PC-3 (cell line): Measurements from ENCODE around the gene TPM1. TPM values are rescaled to one million over a fixed set of nuclear protein-coding genes. Genes with fewer than 3 reads are reported as not detected.
A peak's percentile ranks its signal among the peaks of the same experiment; 100 is the strongest.

Experiments
- ATAC-seq: fragments of 200-7000 bp; cut with Tn5 transposase; 2 replicates; pipeline ENCODE4 v1.9.1; 2020; ENCODE audit warnings: mild to moderate bottlenecking, moderate library complexity
- BruUV-seq: library from RNA; stranded (reverse); fragments of 400-500 nt; replicated peaks from 2 replicates; lab custom pipeline; 2021; lab: Mats Ljungman, UMichigan
- CTCF ChIA-PET: fragments of 300-600 bp; sonication (Branson Sonifier 250); formaldehyde crosslinking; loops from one replicate; lab custom pipeline; 2022; ENCODE audit warnings: antibody characterized with exemption; lab: Charles Lee
- POLR2A ChIA-PET: fragments of 300-600 bp; sonication (Branson Sonifier 250); formaldehyde crosslinking; loops from one replicate; lab custom pipeline; 2022; ENCODE audit warnings: antibody characterized with exemption; ENCODE audit not compliant: unreplicated experiment; lab: Charles Lee
- DNase-seq: peaks from one replicate; pipeline ENCODE4 v3.0.0-alpha.2; 2015
- H2AFZ ChIP-seq: fragments of 300-600 bp; sonication (generic); 2 replicates; pipeline ENCODE4 v1.6.0; 2016; ENCODE audit warnings: antibody characterized with exemption, low read length
- H3F3A ChIP-seq: fragments of 300-600 bp; sonication (generic); one replicate; pipeline ENCODE4 v1.6.0; 2017; ENCODE audit warnings: antibody characterized with exemption, low read length, control low read depth, mild to moderate bottlenecking; ENCODE audit not compliant: unreplicated experiment
- H3K27ac ChIP-seq: fragments of 300-600 bp; sonication (generic); 2 replicates; pipeline ENCODE4 v1.5.1; 2016; ENCODE audit warnings: mild to moderate bottlenecking, low read length
- H3K27me3 ChIP-seq: fragments of 300-600 bp; sonication (generic); 2 replicates; pipeline ENCODE4 v1.6.1; 2016; ENCODE audit warnings: low read length, mixed read lengths
- H3K36me3 ChIP-seq: fragments of 300-600 bp; sonication (generic); 2 replicates; pipeline ENCODE4 v1.6.1; 2016; ENCODE audit warnings: low read depth, mixed run types, low read length, mixed read lengths
- H3K4me1 ChIP-seq: fragments of 300-600 bp; sonication (generic); 2 replicates; pipeline ENCODE4 v1.5.1; 2016; ENCODE audit warnings: low read length; ENCODE audit not compliant: insufficient read depth
- H3K4me2 ChIP-seq: fragments of 300-600 bp; sonication (generic); 2 replicates; pipeline ENCODE4 v1.6.0; 2016; ENCODE audit warnings: low read length
- H3K4me3 ChIP-seq: fragments of 300-600 bp; sonication (generic); 2 replicates; pipeline ENCODE4 v1.5.1; 2016; ENCODE audit warnings: mild to moderate bottlenecking, low read length, mixed read lengths
- H3K79me2 ChIP-seq: fragments of 300-600 bp; sonication (generic); 2 replicates; pipeline ENCODE4 v1.6.1; 2017; ENCODE audit warnings: low read length, mixed read lengths
- H3K9ac ChIP-seq: fragments of 300-600 bp; sonication (generic); 2 replicates; pipeline ENCODE4 v1.6.0; 2016; ENCODE audit warnings: mild to moderate bottlenecking, low read length
- H3K9me2 ChIP-seq: fragments of 300-600 bp; sonication (generic); replicated peaks from 2 replicates; pipeline ENCODE4 v1.6.1; 2016; ENCODE audit warnings: mixed run types, low read length, mixed read lengths
- H3K9me3 ChIP-seq: fragments of 300-600 bp; sonication (generic); 2 replicates; pipeline ENCODE4 v1.6.1; 2016; ENCODE audit warnings: low read length, mixed read lengths
- H4K20me1 ChIP-seq: fragments of 300-600 bp; sonication (generic); 2 replicates; pipeline ENCODE4 v1.6.1; 2016; ENCODE audit warnings: low read length, mixed read lengths
- CTCF ChIP-seq: fragments of 300-600 bp; sonication (generic); conservative IDR thresholded peaks from 2 replicates; pipeline ENCODE4 v1.5.1; 2017; ENCODE audit warnings: antibody characterized with exemption, low read depth, mild to moderate bottlenecking, low read length
- EZH2 ChIP-seq: fragments of 300-600 bp; sonication (generic); IDR thresholded peaks from one replicate; pipeline ENCODE4 v1.6.1; 2017; ENCODE audit warnings: antibody characterized with exemption, mild to moderate bottlenecking, low read length; ENCODE audit not compliant: unreplicated experiment
- EZH2phosphoT487 ChIP-seq: fragments of 300-600 bp; sonication (generic); IDR thresholded peaks from 2 replicates; pipeline ENCODE4 v1.6.1; 2018; ENCODE audit warnings: mild to moderate bottlenecking, antibody characterized with exemption, low read length, borderline replicate concordance
- intact Hi-C: fragments of 100-400 bp; cut with micrococcal nuclease; formaldehyde crosslinking; loops from 2 replicates; pipeline ENCODE4 v1.9.0; 2023
- total RNA-seq: library from RNA; depleted of rRNA; stranded (reverse); fragments of >200 nt; gene quantifications from 2 replicates; pipeline ENCODE4 v1.2.3, GENCODE V29; 2014

TPM1 gene
- total RNA-seq, 1 experiment from 2014 or later, result 127 TPM

DNA sequence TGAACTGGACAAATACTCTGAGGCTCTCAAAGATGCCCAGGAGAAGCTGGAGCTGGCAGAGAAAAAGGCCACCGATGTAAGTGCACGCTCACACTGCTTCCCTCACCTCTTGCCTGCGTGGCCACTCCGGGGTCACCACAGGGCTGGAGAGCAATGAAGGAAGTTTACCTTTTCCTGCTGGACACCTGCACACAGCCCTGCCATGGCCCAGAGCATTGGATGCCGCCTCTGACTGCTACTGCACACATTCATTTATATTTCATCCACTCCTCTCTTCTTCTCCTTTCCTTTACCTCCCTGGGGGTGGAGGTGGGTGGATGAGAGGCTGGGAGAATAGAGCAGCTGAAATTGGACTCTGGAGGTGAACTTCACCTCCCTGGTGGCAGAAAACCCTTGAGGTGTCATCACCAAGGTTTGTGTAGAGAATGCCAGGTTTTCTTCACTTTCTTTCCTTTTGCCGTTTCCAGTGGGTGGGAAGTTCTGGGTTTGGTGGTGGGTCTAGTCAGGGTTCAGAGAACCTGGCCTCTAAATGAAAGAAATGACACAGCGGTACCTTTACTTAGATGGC lies 1.6 kb downstream of the TPM1 start:
- Histone ChIP-seq H3K4me3 (peak overlapping the region; percentile 94), H4K20me1 (no peaks in the 10 kb centered on the region), H3K4me2 (peak overlapping the region; percentile 99), H3K9me2 (no peaks in the 10 kb centered on the region), H3K9me3 (no peaks in the 10 kb centered on the region), H3K4me1 (peaks cover 41% of the 10 kb centered on the region), H3K27ac (no peak overlapping the region), H2AFZ (peak overlapping the region; percentile 95), H3K27me3 (no peaks in the 10 kb centered on the region), H3K79me2 (peaks cover 36% of the 10 kb centered on the region), H3F3A (no peaks in the 10 kb centered on the region), H3K9ac (peak overlapping the region; percentile 59; the same call in 1 of the 2 replicates), H3K36me3 (no peaks in the 10 kb centered on the region)
- DNase-seq (no peak), ATAC-seq (no peak)
- no TSS peak for BruUV-seq
- ChIA-PET POLR2A (interaction anchor here (0.6 kb wide), 1 partner anchor 192 kb away, joined by 16 read pairs; no protein-coding TSS in a partner anchor), CTCF (no interaction called here)
- TF ChIP-seq EZH2 (no peak), CTCF (no peak), EZH2phosphoT487 (no peak)
- intact Hi-C loops, result no loop called here

DNA sequence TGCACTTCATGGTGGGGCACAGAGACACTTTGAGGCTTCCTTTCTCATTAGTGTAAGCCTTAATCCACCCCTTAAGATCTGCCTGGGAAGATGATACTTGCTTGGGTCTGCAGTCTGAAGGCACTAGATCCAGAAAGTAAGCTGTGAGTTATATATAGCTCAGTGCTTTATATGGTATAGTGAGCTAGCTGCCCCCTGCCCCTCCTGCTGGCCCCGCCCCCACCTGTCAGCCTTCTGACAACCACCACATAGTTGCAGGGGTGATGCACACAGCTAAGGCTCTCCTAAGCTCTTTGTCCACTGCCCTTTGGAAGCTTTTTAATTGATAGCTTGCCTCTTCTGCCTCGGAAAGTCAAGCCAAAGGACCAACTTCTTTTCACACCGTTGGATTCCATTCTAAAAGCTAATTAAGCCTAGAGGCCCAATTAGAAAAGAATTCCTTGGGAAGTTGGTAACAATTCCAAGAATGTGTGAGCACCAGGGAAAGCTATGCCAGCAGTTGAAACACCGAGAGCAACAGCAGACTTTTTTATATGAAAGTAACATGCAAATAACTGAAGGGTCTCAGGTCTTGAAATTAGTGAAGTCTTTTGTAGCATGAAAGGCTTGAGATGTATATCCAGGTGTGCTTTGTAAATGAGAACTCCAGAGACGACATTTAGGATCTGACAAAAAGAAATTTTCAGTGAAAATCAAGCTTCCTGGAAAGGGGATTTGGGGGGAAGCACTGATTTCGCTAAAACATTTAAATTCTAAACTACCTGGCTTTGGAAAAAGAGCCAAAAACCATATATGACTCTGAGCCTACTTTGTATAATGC lies 2.3 kb downstream of the TPM1 start:
- no peaks in the 10 kb centered on the region for H3K36me3 ChIP-seq
- ChIA-PET POLR2A (interaction anchor here (0.7 kb wide), 1 partner anchor 225 kb away, joined by 6 read pairs; no protein-coding TSS in a partner anchor), CTCF (no interaction called here)
- intact Hi-C loops, result loop anchor here (5.0 kb wide), 3 partner anchors 112 to 263 kb away; partner anchors contain the start of gene RPS27L
- no peak overlapping the region for H3K27ac ChIP-seq
- TF ChIP-seq EZH2 (no peak), CTCF (no peak), EZH2phosphoT487 (no peak)
- no peaks in the 10 kb centered on the region for H3F3A ChIP-seq
- H3K4me1 ChIP-seq, result peaks cover 43% of the 10 kb centered on the region
- no peaks in the 10 kb centered on the region for H4K20me1 ChIP-seq
- peak overlapping the region; percentile 94 for H3K4me3 ChIP-seq
- ATAC-seq, result no peak
- DNase-seq, result no peak
- H3K79me2 ChIP-seq, result peaks cover 43% of the 10 kb centered on the region
- peak overlapping the region; percentile 99 for H3K4me2 ChIP-seq
- no peaks in the 10 kb centered on the region for H3K27me3 ChIP-seq
- H3K9me2 ChIP-seq, result no peaks in the 10 kb centered on the region
- no TSS peak for BruUV-seq
- no peaks in the 10 kb centered on the region for H3K9me3 ChIP-seq
- no peak overlapping the region for H3K9ac ChIP-seq
- H2AFZ ChIP-seq, result no peak overlapping the region
